ENCODE measurements around the gene AFAP1.

Gene AFAP1

GRCh38 chr4:7939377-7940108, at the start of gene AFAP1:
TSS of gene AFAP1 (minus strand) at chr4:7939861. CDS start at chr4:7872078, 67,783 bp downstream.
- DNase-seq: peak; percentile 81

- DNase-seq: no peak
Observed at GRCh38 chr4:7988437-7988836, 48.8 kb upstream of the AFAP1 start.

- DNase-seq: peak; percentile 50
Observed at GRCh38 chr4:7987148-7987989, 47.7 kb upstream of the AFAP1 start.

GRCh38 chr4:7985891-7986441, 46.3 kb upstream of the AFAP1 start:
- no peak for DNase-seq

- no peak for DNase-seq
Observed at GRCh38 chr4:7985072-7985471, 45.4 kb upstream of the AFAP1 start.

GRCh38 chr4:7984286-7984925, 44.7 kb upstream of the AFAP1 start:
- no peak for DNase-seq

- no peak for DNase-seq
Observed at GRCh38 chr4:7983296-7983695, 43.6 kb upstream of the AFAP1 start.

GRCh38 chr4:7981738-7982394, 42.2 kb upstream of the AFAP1 start:
- no peak for DNase-seq

GRCh38 chr4:7980036-7980435, 40.4 kb upstream of the AFAP1 start:
- no peak for DNase-seq

GRCh38 chr4:7979652-7979968, 39.9 kb upstream of the AFAP1 start:
- DNase-seq: no peak

- DNase-seq: no peak
Observed at GRCh38 chr4:7978907-7979651, 39.4 kb upstream of the AFAP1 start.

GRCh38 chr4:7978489-7978888, 38.8 kb upstream of the AFAP1 start:
- DNase-seq: peak; percentile 43

- DNase-seq: no peak
Observed at GRCh38 chr4:7976634-7977033, 37.0 kb upstream of the AFAP1 start.

GRCh38 chr4:7976025-7976424, 36.4 kb upstream of the AFAP1 start:
- DNase-seq: no peak

- DNase-seq: no peak
Observed at GRCh38 chr4:7974425-7974824, 34.8 kb upstream of the AFAP1 start.

- no peak for DNase-seq
Observed at GRCh38 chr4:7973545-7973981, 33.9 kb upstream of the AFAP1 start.

GRCh38 chr4:7971881-7972500, 32.3 kb upstream of the AFAP1 start:
- no peak for DNase-seq

GRCh38 chr4:7971159-7971631, 31.5 kb upstream of the AFAP1 start:
- DNase-seq: no peak

- no peak for DNase-seq
Observed at GRCh38 chr4:7970361-7970946, 30.8 kb upstream of the AFAP1 start.

GRCh38 chr4:7968262-7968896, 28.7 kb upstream of the AFAP1 start:
- no peak for DNase-seq

Measured in NCI-H526 treated with DMSO at 0.1 percent for 48 hours (cell line).